Measurements from ENCODE around the gene UPK3BL1.
"Not testable (repeated sequence)": the region's sequence is repeated elsewhere in the genome, so short reads cannot be mapped to it uniquely, and the experiment has no call there.

DNA sequence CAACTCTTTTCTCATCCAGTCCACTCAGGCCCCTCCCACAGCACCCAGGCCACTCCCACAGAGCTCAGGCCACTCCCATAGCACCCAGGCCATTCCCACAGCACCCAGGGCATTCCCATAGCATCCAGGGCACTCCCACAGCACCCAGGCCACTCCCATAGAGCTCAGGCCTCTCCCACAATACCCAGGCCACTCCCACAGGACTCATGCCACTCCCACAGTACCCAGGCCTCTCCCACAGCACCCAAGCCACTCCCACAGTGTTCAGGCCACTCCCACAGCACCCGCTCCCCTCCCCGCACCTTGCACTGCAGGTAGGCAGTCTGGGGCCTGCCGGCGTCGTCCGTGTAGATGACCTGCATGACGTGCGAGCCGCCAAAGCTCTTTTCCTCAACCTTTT lies 52.7 kb downstream of the UPK3BL1 start:
- not testable (repeated sequence) for TF ChIP-seq CTCF, POLR2AphosphoS5, EP300 (IDR thresholded peaks at IDR 0.05)

Measured in stomach (tissue), 4 donors.